ENCODE measurements around the gene SIK2. TPM values are rescaled to one million over a fixed set of nuclear protein-coding genes. Genes with fewer than 3 reads are reported as not detected.

The SIK2 gene
- total and polyA plus RNA-seq, 2 donors (not counting 1 experiment from before 2014, with no cell fraction given), result 4.9 to 21.8 TPM

- peaks cover 0 to 7% of the 10 kb centered on the region in 2 experiments for H3K36me3 ChIP-seq (replicated peaks in 1 of 2; ENCODE audit: control extremely low read depth in 1 of 2, control insufficient read depth in 1 of 2, extremely low read depth in 1 of 2, insufficient read depth in 2 of 2, low read length in 1 of 2)
- TF ChIP-seq EZH2 (IDR thresholded peaks at IDR 0.05; ENCODE audit: borderline replicate concordance, insufficient read depth, low read depth, low read length, poor library complexity, severe bottlenecking) (no peak), CTCF (IDR thresholded peaks at IDR 0.05) (no peak)
- no peaks in the 10 kb centered on the region for H3K4me1 ChIP-seq (ENCODE audit: control insufficient read depth in 2 of 2, insufficient read depth in 2 of 2, low read length in 2 of 2)
- H3K9ac ChIP-seq (ENCODE audit: low read length), result no peak overlapping the region
- H2AFZ ChIP-seq (ENCODE audit: insufficient read depth, low read depth, low read length, poor library complexity, severe bottlenecking), result no peak overlapping the region
- no peak for ATAC-seq (ENCODE audit: low read depth)
- H3K79me2 ChIP-seq (ENCODE audit: control insufficient read depth, insufficient read depth, low read length), result no peaks in the 10 kb centered on the region
- no peak overlapping the region for H3K4me3 ChIP-seq (ENCODE audit: control extremely low read depth in 1 of 5, extremely low read depth in 1 of 5, insufficient read depth in 1 of 5, low read depth in 2 of 5, low read length in 4 of 5)
- no peak overlapping the region for H3K27ac Mint-ChIP-seq
- no peaks in the 10 kb centered on the region for H3K9me3 ChIP-seq (ENCODE audit: control extremely low read depth in 1 of 3, control insufficient read depth in 2 of 3, insufficient read depth in 1 of 3, low read length in 2 of 3)
- H3K9me3 Mint-ChIP-seq (ENCODE audit: insufficient read depth), result no peaks in the 10 kb centered on the region
- H3K27me3 Mint-ChIP-seq, result no peaks in the 10 kb centered on the region
- no peaks in the 10 kb centered on the region for H4K20me1 ChIP-seq (ENCODE audit: control insufficient read depth, insufficient read depth, low read length, poor library complexity, severe bottlenecking)
- CTCF ChIA-PET, result interaction anchor here (1.5 kb wide), 1 partner anchor 42 kb away, joined by 5 read pairs; no protein-coding TSS in a partner anchor
- POLR2A ChIA-PET, result no interaction called here
- no peaks in the 10 kb centered on the region for H3K27me3 ChIP-seq (replicated peaks in 1 of 4; ENCODE audit: control extremely low read depth in 1 of 4, control insufficient read depth in 3 of 4, insufficient read depth in 4 of 4, low read length in 3 of 4)
- whole genome bisulfite sequencing (ENCODE audit: insufficient coverage), result over 99% methylated on average over 15 of the region's 19 CpGs
- DNase-seq, result no peak
- peaks cover 2% of the 10 kb centered on the region for H3K4me1 Mint-ChIP-seq
- intact Hi-C loops (cut with micrococcal nuclease), result no loop called here
- H3K27ac ChIP-seq (ENCODE audit: low read length in 2 of 2), result no peak overlapping the region
- H3K4me2 ChIP-seq (replicated peaks; ENCODE audit: low read depth, low read length, poor library complexity, severe bottlenecking), result no peak overlapping the region
- H3K4me3 Mint-ChIP-seq, result no peak overlapping the region
Measured at GRCh38 chr11:111735262-111736116, 133.2 kb downstream of the SIK2 start.

GRCh38 chr11:111736181-111736590 lies 133.9 kb downstream of the SIK2 start:
- POLR2A ChIA-PET, result no interaction called here
- H3K9me3 Mint-ChIP-seq (ENCODE audit: insufficient read depth), result no peaks in the 10 kb centered on the region
- H3K4me3 ChIP-seq (ENCODE audit: control extremely low read depth in 1 of 5, extremely low read depth in 1 of 5, insufficient read depth in 1 of 5, low read depth in 2 of 5, low read length in 4 of 5), result no peak overlapping the region
- TF ChIP-seq CTCF (IDR thresholded peaks at IDR 0.05), result no peak
- TF ChIP-seq EZH2 (IDR thresholded peaks at IDR 0.05; ENCODE audit: borderline replicate concordance, insufficient read depth, low read depth, low read length, poor library complexity, severe bottlenecking), result no peak
- CTCF ChIA-PET, result no interaction called here
- H2AFZ ChIP-seq (ENCODE audit: insufficient read depth, low read depth, low read length, poor library complexity, severe bottlenecking), result no peak overlapping the region
- no peaks in the 10 kb centered on the region for H3K27me3 ChIP-seq (replicated peaks in 1 of 4; ENCODE audit: control extremely low read depth in 1 of 4, control insufficient read depth in 3 of 4, insufficient read depth in 4 of 4, low read length in 3 of 4)
- no peak for ATAC-seq (ENCODE audit: low read depth)
- no peak overlapping the region for H3K4me2 ChIP-seq (replicated peaks; ENCODE audit: low read depth, low read length, poor library complexity, severe bottlenecking)
- no peaks in the 10 kb centered on the region for H3K79me2 ChIP-seq (ENCODE audit: control insufficient read depth, insufficient read depth, low read length)
- no peaks in the 10 kb centered on the region for H3K4me1 ChIP-seq (ENCODE audit: control insufficient read depth in 2 of 2, insufficient read depth in 2 of 2, low read length in 2 of 2)
- no peaks in the 10 kb centered on the region for H3K9me3 ChIP-seq (ENCODE audit: control extremely low read depth in 1 of 3, control insufficient read depth in 2 of 3, insufficient read depth in 1 of 3, low read length in 2 of 3)
- H3K36me3 ChIP-seq (replicated peaks in 1 of 2; ENCODE audit: control extremely low read depth in 1 of 2, control insufficient read depth in 1 of 2, extremely low read depth in 1 of 2, insufficient read depth in 2 of 2, low read length in 1 of 2), result peaks cover 0 to 13% of the 10 kb centered on the region in 2 experiments
- H4K20me1 ChIP-seq (ENCODE audit: control insufficient read depth, insufficient read depth, low read length, poor library complexity, severe bottlenecking), result no peaks in the 10 kb centered on the region
- no peak overlapping the region for H3K9ac ChIP-seq (ENCODE audit: low read length)
- peaks cover 2% of the 10 kb centered on the region for H3K4me1 Mint-ChIP-seq
- no peak overlapping the region for H3K4me3 Mint-ChIP-seq
- WGBS (ENCODE audit: insufficient coverage), result 99% methylated on average over 11 of the region's 11 CpGs
- no peak overlapping the region for H3K27ac Mint-ChIP-seq
- no peak overlapping the region for H3K27ac ChIP-seq (ENCODE audit: low read length in 2 of 2)
- no peaks in the 10 kb centered on the region for H3K27me3 Mint-ChIP-seq
- intact Hi-C loops (cut with micrococcal nuclease), result no loop called here
- DNase-seq, result no peak
